SK-N-MC (cell line): Measurements from ENCODE around the gene ANKRD10.

Source experiments
- DNase-seq: peaks from one replicate; pipeline ENCODE4 v3.0.0-alpha.2; 2011; ENCODE audit warnings: low read depth, low spot score
- H3K27ac ChIP-seq: fragments of 200-600 bp; sonication (generic); 2 replicates; pipeline ENCODE4 v1.5.1; 2016; ENCODE audit warnings: mixed run types
- H3K36me3 ChIP-seq: fragments of 200-600 bp; sonication (generic); 2 replicates; pipeline ENCODE4 v1.6.1; 2017; ENCODE audit warnings: antibody characterized with exemption, low read length, mixed read lengths; ENCODE audit not compliant: insufficient read depth
- H3K4me3 ChIP-seq: fragments of 200-600 bp; sonication (generic); 2 replicates; pipeline ENCODE4 v1.5.1; 2016
- H3K9ac ChIP-seq: fragments of 200-600 bp; sonication (generic); 2 replicates; pipeline ENCODE4 v1.8.0; 2017; ENCODE audit warnings: mixed run types, mixed read lengths; ENCODE audit not compliant: insufficient read length
- H3K9me3 ChIP-seq: fragments of 200-600 bp; sonication (generic); 2 replicates; pipeline ENCODE4 v1.6.1; 2017; ENCODE audit warnings: low read depth, mild to moderate bottlenecking, antibody characterized with exemption, low read length, moderate library complexity, mixed read lengths
- EZH2 ChIP-seq: fragments of 200-600 bp; sonication (generic); IDR thresholded peaks from one replicate; pipeline ENCODE4 v1.6.1; 2017; ENCODE audit warnings: antibody characterized with exemption
- FOXP2 ChIP-seq: optimal IDR thresholded peaks from 2 replicates; pipeline ENCODE3; 2011; ENCODE audit warnings: mild to moderate bottlenecking, moderate library complexity; ENCODE audit not compliant: insufficient read depth; ENCODE audit errors: extremely low read length, control extremely low read depth
- POLR2AphosphoS5 ChIP-seq: IDR thresholded peaks from 2 replicates; pipeline ENCODE4 v1.6.1; 2012; ENCODE audit warnings: mild to moderate bottlenecking, low read depth, low read length, borderline replicate concordance

Gene ANKRD10

GRCh38 chr13:110932588-110932987 is 17.7 kb upstream of the ANKRD10 start:
- no peaks in the 10 kb centered on the region for H3K36me3 ChIP-seq
- no peak for DNase-seq
- no peaks in the 10 kb centered on the region for H3K9me3 ChIP-seq
- H3K4me3 ChIP-seq, result no peak overlapping the region
- H3K9ac ChIP-seq, result no peak overlapping the region
- no peak overlapping the region for H3K27ac ChIP-seq
- no peak for TF ChIP-seq EZH2
- TF ChIP-seq FOXP2, result no peak
- TF ChIP-seq POLR2AphosphoS5, result no peak

- Histone ChIP-seq H3K36me3 (no peaks in the 10 kb centered on the region), H3K9ac (no peak overlapping the region), H3K27ac (no peak overlapping the region), H3K4me3 (no peak overlapping the region), H3K9me3 (no peaks in the 10 kb centered on the region)
- DNase-seq, result no peak
- no peak for TF ChIP-seq EZH2
- TF ChIP-seq POLR2AphosphoS5, result no peak
- TF ChIP-seq FOXP2, result no peak
These were observed 14.4 kb upstream of the ANKRD10 start for GRCh38 chr13:110929104-110929777.

- H3K4me3 ChIP-seq, result no peak overlapping the region
- no peaks in the 10 kb centered on the region for H3K9me3 ChIP-seq
- H3K36me3 ChIP-seq, result no peaks in the 10 kb centered on the region
- DNase-seq, result no peak
- H3K9ac ChIP-seq, result no peak overlapping the region
- TF ChIP-seq EZH2 (no peak), POLR2AphosphoS5 (no peak), FOXP2 (no peak)
- H3K27ac ChIP-seq, result no peak overlapping the region
These were observed 10.2 kb upstream of the ANKRD10 start for GRCh38 chr13:110925023-110925612.

- Histone ChIP-seq H3K27ac (no peak overlapping the region), H3K36me3 (no peaks in the 10 kb centered on the region), H3K4me3 (no peak overlapping the region), H3K9me3 (no peaks in the 10 kb centered on the region), H3K9ac (no peak overlapping the region)
- TF ChIP-seq EZH2 (no peak), POLR2AphosphoS5 (no peak), FOXP2 (no peak)
- no peak for DNase-seq
These were observed 9.7 kb upstream of the ANKRD10 start for GRCh38 chr13:110924639-110924934.

DNA sequence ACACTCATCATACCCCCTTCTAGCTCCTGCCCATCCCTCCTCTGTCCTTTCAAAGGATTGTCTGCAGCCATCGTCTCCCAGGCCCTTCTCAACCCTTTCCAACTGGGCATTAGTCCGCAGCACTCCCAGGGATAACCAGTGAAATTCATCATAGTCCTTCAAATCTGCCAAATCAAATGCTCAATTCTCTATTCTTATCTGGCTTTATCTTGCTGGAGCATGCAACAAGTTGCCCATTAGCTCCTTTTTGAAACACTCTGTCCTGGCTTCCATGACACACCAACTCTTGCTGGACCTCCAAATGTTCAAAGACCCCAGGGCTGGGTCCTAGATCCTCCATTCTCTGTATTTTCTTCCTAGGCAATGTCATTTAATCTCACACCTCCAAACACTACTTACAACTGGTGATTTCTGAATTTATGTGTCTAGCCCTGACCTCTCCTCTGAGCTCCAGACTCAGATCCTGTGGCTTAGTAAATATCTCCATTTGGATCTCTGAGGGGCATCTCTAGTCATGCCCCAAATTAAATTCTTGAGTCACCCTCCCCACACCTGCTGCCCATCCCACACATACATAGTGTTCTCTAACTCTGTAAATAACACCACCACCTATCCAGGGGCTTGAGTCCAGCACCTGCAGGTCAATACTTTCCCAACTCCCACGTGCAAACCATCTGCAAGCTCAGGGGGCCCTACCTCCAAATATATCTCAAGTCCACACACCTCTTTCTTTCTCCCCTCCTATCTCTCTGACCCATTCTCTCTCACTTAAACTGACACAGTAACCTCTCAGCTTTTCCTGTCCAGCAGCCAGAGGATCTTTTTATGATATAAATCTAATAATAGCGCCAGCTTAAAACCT is 9.1 kb upstream of the ANKRD10 start:
- no peak for TF ChIP-seq EZH2
- no peak overlapping the region for H3K4me3 ChIP-seq
- H3K9me3 ChIP-seq, result no peaks in the 10 kb centered on the region
- H3K9ac ChIP-seq, result no peak overlapping the region
- no peak for DNase-seq
- H3K36me3 ChIP-seq, result no peaks in the 10 kb centered on the region
- H3K27ac ChIP-seq, result no peak overlapping the region

DNA sequence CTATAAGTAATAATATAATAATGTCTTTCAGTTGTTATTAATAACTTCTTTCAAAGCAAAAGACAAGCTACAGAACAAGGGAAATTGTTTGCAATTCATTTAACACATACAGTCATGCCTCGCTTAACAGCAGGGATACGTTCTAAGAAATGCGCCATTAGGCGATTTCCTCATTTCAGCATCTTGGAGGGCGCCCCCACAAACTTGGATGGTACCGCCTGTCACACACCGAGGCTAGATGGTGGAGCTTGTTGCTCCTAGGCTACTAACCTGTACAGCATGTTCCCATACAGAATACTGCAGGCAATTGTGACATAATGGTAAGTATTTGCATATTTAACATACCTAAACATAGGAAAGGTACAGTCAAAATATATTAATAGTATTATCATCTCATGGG is 8.2 kb upstream of the ANKRD10 start:
- Histone ChIP-seq H3K27ac (no peak overlapping the region), H3K36me3 (no peaks in the 10 kb centered on the region), H3K4me3 (no peak overlapping the region), H3K9me3 (no peaks in the 10 kb centered on the region), H3K9ac (no peak overlapping the region)
- DNase-seq, result no peak
- TF ChIP-seq EZH2 (no peak), FOXP2 (no peak), POLR2AphosphoS5 (no peak)

DNA sequence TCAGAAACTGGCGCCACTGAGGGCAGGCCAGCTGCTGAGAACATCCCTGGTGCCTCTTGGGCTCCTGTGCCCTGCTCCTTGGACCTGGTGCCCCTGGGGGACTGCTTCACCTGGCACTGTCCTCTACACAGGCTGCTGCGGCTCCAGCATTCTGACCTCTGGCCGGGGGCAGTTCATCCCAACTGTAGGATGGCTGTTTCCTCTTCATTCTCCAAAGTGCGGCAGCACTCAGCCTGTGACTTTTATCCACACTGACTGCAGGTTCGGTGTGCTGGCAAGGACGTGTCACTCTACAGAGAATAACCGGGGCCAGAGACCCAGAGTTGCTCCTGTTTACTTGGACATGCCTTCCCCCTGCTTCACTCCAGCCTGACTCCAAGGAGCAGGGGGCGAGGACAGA is 7.6 kb upstream of the ANKRD10 start:
- DNase-seq, result no peak
- H3K9me3 ChIP-seq, result no peaks in the 10 kb centered on the region
- H3K27ac ChIP-seq, result no peak overlapping the region
- H3K36me3 ChIP-seq, result no peaks in the 10 kb centered on the region
- no peak for TF ChIP-seq POLR2AphosphoS5
- TF ChIP-seq FOXP2, result no peak
- no peak for TF ChIP-seq EZH2
- no peak overlapping the region for H3K9ac ChIP-seq
- no peak overlapping the region for H3K4me3 ChIP-seq

- Histone ChIP-seq H3K9me3 (no peaks in the 10 kb centered on the region), H3K4me3 (no peak overlapping the region), H3K36me3 (no peaks in the 10 kb centered on the region), H3K9ac (no peak overlapping the region), H3K27ac (no peak overlapping the region)
- DNase-seq, result no peak
- TF ChIP-seq FOXP2 (no peak), POLR2AphosphoS5 (no peak), EZH2 (no peak)
These were observed 6.8 kb upstream of the ANKRD10 start for GRCh38 chr13:110921695-110922094.
